Measurements from ENCODE around the gene RAB7A. TPM values are rescaled to one million over a fixed set of nuclear protein-coding genes. Genes with fewer than 3 reads are reported as not detected.

RAB7A gene
- total RNA-seq, 2 experiments from 2014 or later: 304 to 322 TPM

GRCh38 chr3:128794770-128795649 is 69.0 kb downstream of the RAB7A start:
- Mint-ChIP-seq H3K4me3 (peak overlapping the region; percentile 48), H3K4me1 (ENCODE audit: low read depth) (peaks cover 87% of the 10 kb centered on the region), H3K36me3 (ENCODE audit: low read depth) (peaks cover 52% of the 10 kb centered on the region), H3K9me3 (no peaks in the 10 kb centered on the region), H3K27ac (peak overlapping the region; percentile 90), H3K27me3 (no peaks in the 10 kb centered on the region)
- TF ChIP-seq CTCF (IDR thresholded peaks at IDR 0.05): peak; percentile 85
- intact Hi-C loops (cut with micrococcal nuclease): loop anchor here (2.0 kb wide), 1 partner anchor 114 kb away; no protein-coding TSS in a partner anchor
- POLR2A ChIA-PET: interaction anchor here (0.7 to 2.5 kb wide), 9 partner anchors 8 to 146 kb away, joined by 3 to 13 read pairs (median 4); no protein-coding TSS in a partner anchor
- peak; percentile 74 for ATAC-seq
- CTCF ChIA-PET: interaction anchor here (0.6 to 7.3 kb wide), 33 partner anchors 9 to 177 kb away, joined by 3 to 119 read pairs (median 4); partner anchors contain the start of gene RAB7A
- DNase-seq: peak; percentile 78

GRCh38 chr3:128799653-128800052 is 73.7 kb downstream of the RAB7A start:
- DNase-seq (no peak), ATAC-seq (no peak)
- H3K27me3 Mint-ChIP-seq: no peaks in the 10 kb centered on the region
- POLR2A ChIA-PET: interaction anchor here (0.6 to 3.0 kb wide), 5 partner anchors 10 to 177 kb away, joined by 3 to 40 read pairs (median 4); no protein-coding TSS in a partner anchor
- peaks cover 81% of the 10 kb centered on the region for H3K4me1 Mint-ChIP-seq (ENCODE audit: low read depth)
- CTCF ChIA-PET: interaction anchor here (0.5 to 7.3 kb wide), 11 partner anchors 11 to 191 kb away, joined by 3 to 119 read pairs (median 4); no protein-coding TSS in a partner anchor
- intact Hi-C loops (cut with micrococcal nuclease): loop anchor here (5.0 kb wide), 1 partner anchor 72 kb away; the partner anchor contains the start of gene RAB7A
- H3K4me3 Mint-ChIP-seq: peak overlapping the region; percentile 79
- no peaks in the 10 kb centered on the region for H3K9me3 Mint-ChIP-seq
- H3K27ac Mint-ChIP-seq: peak overlapping the region; percentile 99
- H3K36me3 Mint-ChIP-seq (ENCODE audit: low read depth): peaks cover 64% of the 10 kb centered on the region
- no peak for TF ChIP-seq CTCF (IDR thresholded peaks at IDR 0.05)

- Mint-ChIP-seq H3K27ac (peak overlapping the region; percentile 99), H3K4me1 (ENCODE audit: low read depth) (peaks cover 81% of the 10 kb centered on the region), H3K4me3 (peak overlapping the region; percentile 79), H3K36me3 (ENCODE audit: low read depth) (peaks cover 67% of the 10 kb centered on the region), H3K9me3 (no peaks in the 10 kb centered on the region), H3K27me3 (no peaks in the 10 kb centered on the region)
- no peak for TF ChIP-seq CTCF (IDR thresholded peaks at IDR 0.05)
- DNase-seq (peak; percentile 81), ATAC-seq (peak; percentile 37)
- ChIA-PET CTCF (interaction anchor here (0.5 to 7.3 kb wide), 10 partner anchors 12 to 183 kb away, joined by 3 to 119 read pairs (median 4); no protein-coding TSS in a partner anchor), POLR2A (interaction anchor here (0.9 to 3.0 kb wide), 3 partner anchors 11 to 120 kb away, joined by 4 to 40 read pairs (median 10); no protein-coding TSS in a partner anchor)
- intact Hi-C loops (cut with micrococcal nuclease): loop anchor here (5.0 kb wide), 1 partner anchor 73 kb away; the partner anchor contains the start of gene RAB7A
Measured at GRCh38 chr3:128800241-128801187, 74.5 kb downstream of the RAB7A start.

- CTCF ChIA-PET: interaction anchor here (2.9 to 3.7 kb wide), 2 partner anchors 14 to 121 kb away, joined by 19 to 21 read pairs; no protein-coding TSS in a partner anchor
- no peak for TF ChIP-seq CTCF (IDR thresholded peaks at IDR 0.05)
- POLR2A ChIA-PET: interaction anchor here (1.1 kb wide), 1 partner anchor 74 kb away, joined by 3 read pairs; no protein-coding TSS in a partner anchor
- ATAC-seq (peak; percentile 25), DNase-seq (peak; percentile 69)
- Mint-ChIP-seq H3K9me3 (no peaks in the 10 kb centered on the region), H3K4me1 (ENCODE audit: low read depth) (peaks cover 88% of the 10 kb centered on the region), H3K27ac (peak overlapping the region; percentile 99), H3K27me3 (no peaks in the 10 kb centered on the region), H3K4me3 (peak overlapping the region; percentile 79), H3K36me3 (ENCODE audit: low read depth) (peaks cover 73% of the 10 kb centered on the region)
- intact Hi-C loops (cut with micrococcal nuclease): loop anchor here (2.0 to 5.0 kb wide), 2 partner anchors 75 to 121 kb away; partner anchors contain the start of gene RAB7A
Measured at GRCh38 chr3:128801779-128802380, 75.9 kb downstream of the RAB7A start.

Measured in activated CD8-positive, alpha-beta T cell treated with anti-CD3 and anti-CD28 coated beads for 36 hours (primary cell).